Measurements from ENCODE around the gene KLF12. TPM values are rescaled to one million over a fixed set of nuclear protein-coding genes. Genes with fewer than 3 reads are reported as not detected.

KLF12 gene
- total RNA-seq, 1 experiment from 2014 or later = 7.8 TPM

DNA sequence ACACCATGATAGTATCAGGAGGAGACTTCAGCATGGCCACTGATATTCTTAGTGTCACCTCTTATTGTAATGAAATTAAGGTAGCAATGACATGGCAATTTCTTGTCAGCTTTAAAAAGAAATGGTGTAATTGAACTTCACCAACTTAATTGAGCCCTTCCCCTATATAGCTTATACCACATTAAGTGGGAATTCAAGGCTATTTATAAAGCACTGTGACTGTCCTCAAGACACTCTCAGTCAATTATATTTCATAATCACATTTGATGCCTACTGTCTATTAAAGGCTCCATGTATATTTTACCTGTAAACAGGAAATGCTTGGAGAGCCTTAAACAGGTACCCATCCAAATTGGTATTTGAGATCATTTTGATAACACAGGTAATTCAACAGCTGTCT, 28.3 kb downstream of the KLF12 start:
- intact Hi-C loops (cut with micrococcal nuclease) = no loop called here
- Histone ChIP-seq H2AFZ (ENCODE audit: low read depth, low read length, poor library complexity, severe bottlenecking) (no peak overlapping the region), H3K9me3 (ENCODE audit: control insufficient read depth in 1 of 2, insufficient read depth in 1 of 2, low read depth in 1 of 2, low read length in 2 of 2) (no peaks in the 10 kb centered on the region), H3K36me3 (ENCODE audit: control insufficient read depth in 1 of 2, insufficient read depth in 2 of 2, low read length in 2 of 2) (no peaks in the 10 kb centered on the region), H3K79me2 (ENCODE audit: insufficient read depth, low read length) (no peaks in the 10 kb centered on the region), H3K4me3 (replicated peaks in 1 of 2; ENCODE audit: low read depth in 1 of 2, low read length in 2 of 2) (no peak overlapping the region), H3K9me2 (ENCODE audit: insufficient read depth) (no peaks in the 10 kb centered on the region), H3K27me3 (ENCODE audit: insufficient read depth, low read length) (no peaks in the 10 kb centered on the region), H4K20me1 (ENCODE audit: insufficient read depth) (no peaks in the 10 kb centered on the region), H3K9ac (ENCODE audit: low read length) (no peak overlapping the region), H3K27ac (ENCODE audit: low read depth, low read length) (no peak overlapping the region), H3K4me1 (ENCODE audit: control insufficient read depth in 1 of 2, insufficient read depth in 2 of 2, low read length in 2 of 2) (no peaks in the 10 kb centered on the region), H3K4me2 (ENCODE audit: low read length) (no peak overlapping the region)
- TF ChIP-seq ZNF274 (IDR thresholded peaks at IDR 0.05; ENCODE audit: low read depth, low read length) (no peak), MAX (IDR thresholded peaks at IDR 0.05) (no peak), JUND (IDR thresholded peaks at IDR 0.05) (no peak), EZH2phosphoT487 (IDR thresholded peaks at IDR 0.05; ENCODE audit: borderline replicate concordance) (no peak), EGR1 (IDR thresholded peaks at IDR 0.05; ENCODE audit: low read depth) (no peak), POLR2AphosphoS5 (IDR thresholded peaks at IDR 0.05; ENCODE audit: low read depth, low read length) (no peak), CBX3 (IDR thresholded peaks at IDR 0.05; ENCODE audit: low read depth) (no peak), ELF1 (IDR thresholded peaks at IDR 0.05; ENCODE audit: borderline replicate concordance, low read depth) (no peak), ZFX (IDR thresholded peaks at IDR 0.05) (no peak), CEBPB (IDR thresholded peaks at IDR 0.05; ENCODE audit: low read depth) (no peak), SP1 (IDR thresholded peaks at IDR 0.05; ENCODE audit: low read depth) (no peak)
- ChIA-PET RAD21 (ENCODE audit: low non-redundant PET in 1 of 2, low total read pairs in 2 of 2, uncharacterized antibody in 2 of 2, unreplicated experiment in 2 of 2) (no interaction called here), POLR2A (no interaction called here), CTCF (no interaction called here)
- no peak for ATAC-seq
- no peak for DNase-seq (ENCODE audit: low read depth, low spot score)
- BruUV-seq (replicated peaks) = no TSS peak

DNA sequence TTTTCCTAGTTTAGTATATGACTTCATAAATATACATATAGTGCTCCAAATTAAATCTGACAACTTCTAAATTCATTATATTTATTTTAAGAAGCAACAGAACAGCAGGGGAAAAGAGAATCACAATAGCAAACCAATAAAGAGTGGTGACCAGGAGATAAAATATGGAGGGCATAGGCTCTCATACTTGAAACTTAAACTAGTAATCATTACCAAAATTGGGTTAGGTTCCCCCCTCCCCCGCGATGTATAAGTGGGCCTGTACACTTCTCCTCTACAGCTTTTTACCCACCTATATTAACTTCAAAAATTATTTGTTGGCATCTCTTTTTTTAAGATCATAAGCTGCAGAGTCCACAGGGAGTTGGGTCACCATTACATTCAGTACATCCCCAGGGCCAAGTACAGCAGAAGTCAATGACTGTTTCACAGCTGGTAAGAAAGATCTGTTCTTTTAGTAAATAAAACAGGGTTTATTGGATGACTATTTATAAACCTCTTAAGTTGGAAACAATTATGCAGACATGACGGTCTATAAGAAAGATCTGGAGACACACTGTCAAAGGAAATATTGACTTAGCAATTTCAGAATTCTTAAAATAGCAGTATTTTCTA, 29.4 kb downstream of the KLF12 start:
- Histone ChIP-seq H3K79me2 (ENCODE audit: insufficient read depth, low read length) (no peaks in the 10 kb centered on the region), H3K9ac (ENCODE audit: low read length) (no peak overlapping the region), H2AFZ (ENCODE audit: low read depth, low read length, poor library complexity, severe bottlenecking) (no peak overlapping the region), H3K4me3 (replicated peaks in 1 of 2; ENCODE audit: low read depth in 1 of 2, low read length in 2 of 2) (no peak overlapping the region), H3K27me3 (ENCODE audit: insufficient read depth, low read length) (no peaks in the 10 kb centered on the region), H3K9me3 (ENCODE audit: control insufficient read depth in 1 of 2, insufficient read depth in 1 of 2, low read depth in 1 of 2, low read length in 2 of 2) (no peaks in the 10 kb centered on the region), H4K20me1 (ENCODE audit: insufficient read depth) (no peaks in the 10 kb centered on the region), H3K4me2 (ENCODE audit: low read length) (no peak overlapping the region), H3K4me1 (ENCODE audit: control insufficient read depth in 1 of 2, insufficient read depth in 2 of 2, low read length in 2 of 2) (no peaks in the 10 kb centered on the region), H3K27ac (ENCODE audit: low read depth, low read length) (no peak overlapping the region), H3K36me3 (ENCODE audit: control insufficient read depth in 1 of 2, insufficient read depth in 2 of 2, low read length in 2 of 2) (no peaks in the 10 kb centered on the region), H3K9me2 (ENCODE audit: insufficient read depth) (no peaks in the 10 kb centered on the region)
- ChIA-PET POLR2A (no interaction called here), RAD21 (ENCODE audit: low non-redundant PET in 1 of 2, low total read pairs in 2 of 2, uncharacterized antibody in 2 of 2, unreplicated experiment in 2 of 2) (no interaction called here), CTCF (no interaction called here)
- DNase-seq (ENCODE audit: low read depth, low spot score) (no peak), ATAC-seq (no peak)
- intact Hi-C loops (cut with micrococcal nuclease) = no loop called here
- TF ChIP-seq CBX3 (IDR thresholded peaks at IDR 0.05; ENCODE audit: low read depth) = no peak
- TF ChIP-seq MAX (IDR thresholded peaks at IDR 0.05) = no peak
- TF ChIP-seq CEBPB (IDR thresholded peaks at IDR 0.05; ENCODE audit: low read depth) = no peak
- no peak for TF ChIP-seq SRF (IDR thresholded peaks at IDR 0.05; ENCODE audit: low read depth)
- TF ChIP-seq EGR1 (IDR thresholded peaks at IDR 0.05; ENCODE audit: low read depth) = no peak
- TF ChIP-seq ELF1 (IDR thresholded peaks at IDR 0.05; ENCODE audit: borderline replicate concordance, low read depth) = no peak
- TF ChIP-seq POLR2AphosphoS5 (IDR thresholded peaks at IDR 0.05; ENCODE audit: low read depth, low read length) = no peak
- no peak for TF ChIP-seq EZH2 (IDR thresholded peaks at IDR 0.05)
- TF ChIP-seq ZNF274 (IDR thresholded peaks at IDR 0.05; ENCODE audit: low read depth, low read length) = no peak
- no peak for TF ChIP-seq SIN3A (IDR thresholded peaks at IDR 0.05; ENCODE audit: low read depth)
- no peak for TF ChIP-seq TCF7L2 (IDR thresholded peaks at IDR 0.05; ENCODE audit: borderline replicate concordance, extremely low read depth, insufficient read depth, insufficient read length)
- TF ChIP-seq EZH2phosphoT487 (IDR thresholded peaks at IDR 0.05; ENCODE audit: borderline replicate concordance) = no peak
- no peak for TF ChIP-seq ZFX (IDR thresholded peaks at IDR 0.05)
- TF ChIP-seq, protein P1, sequence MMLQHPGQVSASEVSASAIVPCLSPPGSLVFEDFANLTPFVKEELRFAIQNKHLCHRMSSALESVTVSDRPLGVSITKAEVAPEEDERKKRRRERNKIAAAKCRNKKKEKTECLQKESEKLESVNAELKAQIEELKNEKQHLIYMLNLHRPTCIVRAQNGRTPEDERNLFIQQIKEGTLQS (IDR thresholded peaks at IDR 0.05) = no peak
- no TSS peak for BruUV-seq (replicated peaks)

Measured in HCT116 (cell line).